Suprapubic skin (tissue), 4 donors: Measurements from ENCODE around the gene SLC22A2. TPM values are rescaled to one million over a fixed set of nuclear protein-coding genes. Genes with fewer than 3 reads are reported as not detected.

Experiments
- DNase-seq, 2 donors: peaks; one replicate each; pipeline ENCODE4 v3.0.0-alpha.2; 2019; ENCODE audit warnings: low spot score in 2 of 2
- H3K27ac ChIP-seq: fragments of 200-600 bp; sonication (generic); one replicate; pipeline ENCODE4 v1.5.1; 2019
- H3K27me3 ChIP-seq: fragments of 200-600 bp; sonication (generic); one replicate; pipeline ENCODE4 v1.5.1; 2019
- H3K36me3 ChIP-seq: fragments of 200-600 bp; sonication (generic); one replicate; pipeline ENCODE4 v1.5.1; 2019
- H3K4me1 ChIP-seq: fragments of 200-600 bp; sonication (generic); one replicate; pipeline ENCODE4 v1.5.1; 2019
- H3K4me3 ChIP-seq: fragments of 200-600 bp; sonication (generic); one replicate; pipeline ENCODE4 v1.5.1; 2019; ENCODE audit warnings: mild to moderate bottlenecking
- H3K9me3 ChIP-seq: fragments of 200-600 bp; sonication (generic); one replicate; pipeline ENCODE4 v1.5.1; 2019
- CTCF ChIP-seq, 2 donors: fragments of 200-600 bp in 1 of 2; fragments of 450-650 bp in 1 of 2; sonication (generic) in 1 of 2; IDR thresholded peaks; one replicate each; pipeline ENCODE4 v1.5.1; 2016 to 2019; ENCODE audit warnings: antibody characterized with exemption in 2 of 2, mild to moderate bottlenecking in 1 of 2, moderate library complexity in 1 of 2
- EP300 ChIP-seq: sonication (generic); formaldehyde crosslinking; IDR thresholded peaks from one replicate; pipeline ENCODE4 v1.6.1; 2017; ENCODE audit warnings: antibody characterized with exemption
- POLR2A ChIP-seq, 2 donors: fragments of 450-650 bp; IDR thresholded peaks; one replicate each; pipeline ENCODE4 v1.6.1; 2017; ENCODE audit warnings: antibody characterized with exemption in 2 of 2, mild to moderate bottlenecking in 2 of 2, moderate library complexity in 2 of 2
- POLR2AphosphoS5 ChIP-seq, 3 donors: sonication (generic); formaldehyde crosslinking; IDR thresholded peaks; one replicate each; pipeline ENCODE4 v1.6.1; 2017; ENCODE audit warnings: antibody characterized with exemption in 3 of 3
- WGBS: methylation state at CpG from one replicate; pipeline ENCODE4 v1.1.5; 2018; 5-methylcytosine and 5-hydroxymethylcytosine counted together
- total RNA-seq, 4 donors: library from RNA; depleted of rRNA; stranded (reverse); fragments of >200 nt; gene quantifications; one replicate each; pipeline ENCODE4 v1.1.0, GENCODE V29; 2016

SLC22A2 gene
- total RNA-seq, 4 donors from 2014 or later: not detected

DNA sequence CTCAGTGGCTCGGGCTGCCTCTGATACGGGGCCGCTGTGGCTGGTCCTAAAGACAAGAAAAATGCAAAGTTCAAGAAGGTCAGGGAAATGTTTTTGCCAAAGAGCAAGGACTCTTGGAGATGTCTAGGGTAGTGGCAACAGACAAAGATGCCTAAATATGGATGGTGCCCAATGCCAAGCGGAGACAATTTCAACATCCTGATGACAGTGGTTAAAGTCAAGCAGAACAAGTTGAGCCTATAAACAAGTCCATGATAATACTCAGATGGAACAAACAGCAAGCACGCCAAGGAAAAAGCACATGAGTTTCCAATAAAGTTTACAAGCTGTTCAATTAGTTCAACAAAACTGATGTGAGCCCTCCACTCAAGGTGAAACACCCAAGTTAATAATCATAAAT, 85.9 kb downstream of the SLC22A2 start:
- TF ChIP-seq POLR2AphosphoS5 (IDR thresholded peaks at IDR 0.05) (no peak), POLR2A (IDR thresholded peaks at IDR 0.05) (no peak), EP300 (no peak), CTCF (IDR thresholded peaks at IDR 0.05) (no peak)
- no peaks in the 10 kb centered on the region for H3K27me3 ChIP-seq
- no peaks in the 10 kb centered on the region for H3K36me3 ChIP-seq
- no peak overlapping the region for H3K4me3 ChIP-seq
- 79% methylated on average over 5 of the region's 5 CpGs for WGBS
- H3K9me3 ChIP-seq: no peaks in the 10 kb centered on the region
- DNase-seq: no peak
- no peak overlapping the region for H3K27ac ChIP-seq
- no peaks in the 10 kb centered on the region for H3K4me1 ChIP-seq

DNA sequence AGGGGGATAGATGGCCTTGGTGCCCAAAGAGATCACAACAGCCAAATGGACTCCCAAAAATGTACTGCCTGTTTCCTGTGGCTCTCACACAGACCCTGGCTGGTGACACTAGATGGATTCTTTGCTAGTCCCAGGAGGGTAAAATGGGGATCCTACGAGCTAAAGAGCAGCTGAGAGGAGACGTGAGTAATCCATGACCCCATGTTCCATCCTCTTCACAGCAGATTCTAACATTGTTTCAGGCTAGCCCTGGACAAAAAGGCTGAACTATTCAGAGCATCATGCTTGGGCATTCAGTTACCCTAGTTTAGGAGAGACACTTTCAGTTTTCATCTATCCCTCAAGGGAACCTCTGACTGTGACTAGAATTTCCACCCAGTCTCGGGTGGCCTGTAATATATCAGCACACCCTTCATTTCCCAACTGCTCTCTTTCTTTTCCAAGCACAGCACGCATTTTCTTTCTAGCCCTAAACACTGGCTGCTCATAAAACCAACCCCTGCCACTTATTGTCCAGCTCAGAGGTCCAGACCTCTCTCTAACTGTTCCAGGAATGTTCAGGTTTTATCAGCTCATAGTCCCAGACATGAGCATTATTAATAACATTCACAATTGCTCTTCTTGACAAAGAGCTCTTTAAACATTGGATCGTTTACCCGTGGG, 88.5 kb downstream of the SLC22A2 start:
- Histone ChIP-seq H3K27me3 (no peaks in the 10 kb centered on the region), H3K9me3 (no peaks in the 10 kb centered on the region), H3K27ac (no peak overlapping the region), H3K4me3 (no peak overlapping the region), H3K4me1 (no peaks in the 10 kb centered on the region), H3K36me3 (no peaks in the 10 kb centered on the region)
- TF ChIP-seq POLR2A (IDR thresholded peaks at IDR 0.05): no peak
- TF ChIP-seq CTCF (IDR thresholded peaks at IDR 0.05): no peak
- no peak for TF ChIP-seq EP300
- TF ChIP-seq POLR2AphosphoS5 (IDR thresholded peaks at IDR 0.05): no peak
- DNase-seq: no peak
- 79% methylated on average over 6 of the region's 6 CpGs for WGBS

- no peak for DNase-seq
- 86% methylated on average over 7 of the region's 7 CpGs for WGBS
These were observed 90.8 kb downstream of the SLC22A2 start for GRCh38 chr6:160167604-160168399.

More at GRCh38 chr6:160167604-160168399, 90.8 kb downstream of the SLC22A2 start:
- H3K4me1 ChIP-seq: no peaks in the 10 kb centered on the region
- no peaks in the 10 kb centered on the region for H3K27me3 ChIP-seq
- H3K27ac ChIP-seq: no peak overlapping the region
- no peak overlapping the region for H3K4me3 ChIP-seq
- H3K9me3 ChIP-seq: no peaks in the 10 kb centered on the region
- no peaks in the 10 kb centered on the region for H3K36me3 ChIP-seq
- TF ChIP-seq CTCF (IDR thresholded peaks at IDR 0.05) (no peak), EP300 (no peak), POLR2A (IDR thresholded peaks at IDR 0.05) (no peak), POLR2AphosphoS5 (IDR thresholded peaks at IDR 0.05) (no peak)

Other genes with a start within 250 kb of the SLC22A2 start
- gene SLC22A1, start 137.0 kb downstream of the SLC22A2 start, total RNA-seq: 1 to 10 TPM in 2 of 4 donors, under 1 TPM in 1, not detected in 1; 0.26 to 3.9 (median 3.3) TPM
- gene SLC22A3, start 89.6 kb upstream of the SLC22A2 start, total RNA-seq: 10 to 100 TPM; 13.3 to 15.8 (median 15.7) TPM